ENCODE results near the gene TBC1D22A.

The TBC1D22A gene

DNA sequence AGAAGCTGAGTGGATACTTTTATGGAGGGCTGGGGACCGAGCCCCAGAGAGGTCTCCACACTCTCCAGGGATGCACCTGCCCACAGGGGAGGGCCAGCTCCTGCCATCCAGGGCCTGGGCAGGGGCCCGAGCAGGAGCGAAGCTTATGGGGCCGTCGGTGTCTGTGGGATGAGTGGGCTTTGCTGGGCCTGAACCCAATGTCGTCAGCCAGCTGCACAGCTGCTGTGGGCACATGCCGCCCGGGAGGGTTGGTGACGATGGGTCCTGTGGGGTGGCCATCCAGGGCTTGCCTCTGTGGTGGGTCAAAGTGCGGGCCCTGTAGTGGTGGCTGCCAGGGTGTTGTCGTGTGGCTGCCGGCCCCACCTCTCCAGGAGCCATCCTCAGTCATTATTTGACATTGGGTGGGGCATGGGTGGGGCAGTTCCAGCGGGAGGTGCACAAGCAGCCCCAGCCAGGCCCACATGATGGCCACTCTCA is 447.1 kb downstream of the TBC1D22A start:
- Histone ChIP-seq H3K27ac (ENCODE audit: low read depth, low read length) (no peak overlapping the region), H3K9me3 (ENCODE audit: control insufficient read depth in 1 of 2, low read length in 2 of 2) (no peaks in the 10 kb centered on the region), H3K36me3 (ENCODE audit: control insufficient read depth in 1 of 2, insufficient read depth in 2 of 2, low read length in 2 of 2) (no peaks in the 10 kb centered on the region), H3K27me3 (ENCODE audit: control insufficient read depth in 1 of 2, insufficient read depth in 2 of 2, low read length in 2 of 2) (peaks cover 0 to 5% of the 10 kb centered on the region in 2 donors), H3K9ac (ENCODE audit: low read depth in 1 of 2, low read length in 2 of 2) (no peak overlapping the region), H3K4me1 (ENCODE audit: control insufficient read depth in 1 of 2, insufficient read depth in 2 of 2, low read length in 2 of 2) (peaks cover 0 to 8% of the 10 kb centered on the region in 2 donors), H3K4me3 (ENCODE audit: low read depth in 1 of 2, low read length in 2 of 2) (no peak overlapping the region)

DNA sequence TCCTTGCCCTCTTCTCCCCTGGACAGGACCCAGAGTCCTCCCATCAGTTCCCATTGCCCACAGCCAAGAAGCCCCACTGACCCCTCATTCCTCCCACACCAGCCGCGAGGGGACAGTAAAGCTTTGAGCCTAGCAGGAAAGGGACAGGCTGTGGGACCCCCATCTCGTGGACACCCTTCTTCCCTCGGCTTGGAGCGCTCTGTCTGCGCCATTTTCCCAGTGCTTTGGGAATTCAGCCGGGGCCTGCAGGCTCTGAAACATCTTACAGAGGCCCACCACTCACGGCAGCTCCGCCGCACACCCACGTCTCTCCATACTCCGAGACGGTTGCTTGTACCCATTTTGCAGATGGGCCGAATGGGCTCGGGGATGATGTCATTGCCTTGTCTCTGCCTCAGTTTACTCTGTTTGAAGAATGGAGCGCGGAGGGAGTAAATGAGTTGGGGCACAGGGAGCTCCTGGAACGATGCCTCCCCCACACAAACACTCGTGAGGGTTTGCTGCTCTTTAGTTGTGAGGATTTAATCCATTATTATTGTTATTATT is 447.7 kb downstream of the TBC1D22A start:
- H3K27ac ChIP-seq (ENCODE audit: low read depth, low read length) = no peak overlapping the region

GRCh38 chr22:47210686-47211085 is 448.2 kb downstream of the TBC1D22A start:
- Histone ChIP-seq H3K27ac (ENCODE audit: low read depth, low read length) (no peak overlapping the region), H3K9me3 (ENCODE audit: control insufficient read depth in 1 of 2, low read length in 2 of 2) (no peaks in the 10 kb centered on the region), H3K36me3 (ENCODE audit: control insufficient read depth in 1 of 2, insufficient read depth in 2 of 2, low read length in 2 of 2) (no peaks in the 10 kb centered on the region), H3K9ac (ENCODE audit: low read depth in 1 of 2, low read length in 2 of 2) (no peak overlapping the region), H3K4me1 (ENCODE audit: control insufficient read depth in 1 of 2, insufficient read depth in 2 of 2, low read length in 2 of 2) (peaks cover 0 to 8% of the 10 kb centered on the region in 2 donors), H3K27me3 (ENCODE audit: control insufficient read depth in 1 of 2, insufficient read depth in 2 of 2, low read length in 2 of 2) (peaks cover 0 to 5% of the 10 kb centered on the region in 2 donors), H3K4me3 (ENCODE audit: low read depth in 1 of 2, low read length in 2 of 2) (no peak overlapping the region)

More for the DNA sequence above, 447.7 kb downstream of the TBC1D22A start:
- Histone ChIP-seq H3K9ac (ENCODE audit: low read depth in 1 of 2, low read length in 2 of 2) (no peak overlapping the region), H3K36me3 (ENCODE audit: control insufficient read depth in 1 of 2, insufficient read depth in 2 of 2, low read length in 2 of 2) (no peaks in the 10 kb centered on the region), H3K4me3 (ENCODE audit: low read depth in 1 of 2, low read length in 2 of 2) (no peak overlapping the region), H3K4me1 (ENCODE audit: control insufficient read depth in 1 of 2, insufficient read depth in 2 of 2, low read length in 2 of 2) (peaks cover 0 to 8% of the 10 kb centered on the region in 2 donors), H3K9me3 (ENCODE audit: control insufficient read depth in 1 of 2, low read length in 2 of 2) (no peaks in the 10 kb centered on the region), H3K27me3 (ENCODE audit: control insufficient read depth in 1 of 2, insufficient read depth in 2 of 2, low read length in 2 of 2) (peaks cover 0 to 5% of the 10 kb centered on the region in 2 donors)

GRCh38 chr22:47213571-47214230 is 451.3 kb downstream of the TBC1D22A start:
- Histone ChIP-seq H3K36me3 (ENCODE audit: control insufficient read depth in 1 of 2, insufficient read depth in 2 of 2, low read length in 2 of 2) (no peaks in the 10 kb centered on the region), H3K27me3 (ENCODE audit: control insufficient read depth in 1 of 2, insufficient read depth in 2 of 2, low read length in 2 of 2) (no peaks in the 10 kb centered on the region), H3K9ac (ENCODE audit: low read depth in 1 of 2, low read length in 2 of 2) (no peak overlapping the region), H3K27ac (ENCODE audit: low read depth, low read length) (no peak overlapping the region), H3K4me3 (ENCODE audit: low read depth in 1 of 2, low read length in 2 of 2) (no peak overlapping the region), H3K4me1 (ENCODE audit: control insufficient read depth in 1 of 2, insufficient read depth in 2 of 2, low read length in 2 of 2) (peaks cover 0 to 8% of the 10 kb centered on the region in 2 donors), H3K9me3 (ENCODE audit: control insufficient read depth in 1 of 2, low read length in 2 of 2) (no peaks in the 10 kb centered on the region)

DNA sequence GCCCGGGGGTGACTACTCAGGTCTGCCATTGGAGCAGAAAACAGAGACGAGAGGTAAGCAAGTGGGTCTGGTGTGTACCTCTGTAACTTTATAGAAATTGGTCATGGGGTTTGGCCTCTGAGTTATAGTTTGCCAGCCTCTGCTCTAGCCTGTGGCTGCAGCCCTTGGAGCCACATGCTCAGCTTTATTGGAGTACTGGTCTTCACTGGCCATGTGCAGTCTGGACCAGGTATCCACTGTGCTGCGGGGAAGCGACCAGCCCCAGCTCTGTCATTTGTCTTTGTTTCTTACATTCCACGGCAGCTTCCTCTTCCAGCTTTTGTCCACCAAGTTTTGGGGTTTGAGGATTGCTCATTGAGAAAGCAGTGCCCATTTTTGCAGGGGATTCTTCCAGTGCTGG is 453.4 kb downstream of the TBC1D22A start:
- H3K36me3 ChIP-seq (ENCODE audit: control insufficient read depth in 1 of 2, insufficient read depth in 2 of 2, low read length in 2 of 2) = no peaks in the 10 kb centered on the region
- H3K9ac ChIP-seq (ENCODE audit: low read depth in 1 of 2, low read length in 2 of 2) = no peak overlapping the region
- H3K27me3 ChIP-seq (ENCODE audit: control insufficient read depth in 1 of 2, insufficient read depth in 2 of 2, low read length in 2 of 2) = no peaks in the 10 kb centered on the region
- H3K27ac ChIP-seq (ENCODE audit: low read depth, low read length) = no peak overlapping the region
- H3K4me3 ChIP-seq (ENCODE audit: low read depth in 1 of 2, low read length in 2 of 2) = no peak overlapping the region
- peaks cover 0 to under 1% of the 10 kb centered on the region in 2 donors for H3K9me3 ChIP-seq (ENCODE audit: control insufficient read depth in 1 of 2, low read length in 2 of 2)
- H3K4me1 ChIP-seq (ENCODE audit: control insufficient read depth in 1 of 2, insufficient read depth in 2 of 2, low read length in 2 of 2) = no peaks in the 10 kb centered on the region

DNA sequence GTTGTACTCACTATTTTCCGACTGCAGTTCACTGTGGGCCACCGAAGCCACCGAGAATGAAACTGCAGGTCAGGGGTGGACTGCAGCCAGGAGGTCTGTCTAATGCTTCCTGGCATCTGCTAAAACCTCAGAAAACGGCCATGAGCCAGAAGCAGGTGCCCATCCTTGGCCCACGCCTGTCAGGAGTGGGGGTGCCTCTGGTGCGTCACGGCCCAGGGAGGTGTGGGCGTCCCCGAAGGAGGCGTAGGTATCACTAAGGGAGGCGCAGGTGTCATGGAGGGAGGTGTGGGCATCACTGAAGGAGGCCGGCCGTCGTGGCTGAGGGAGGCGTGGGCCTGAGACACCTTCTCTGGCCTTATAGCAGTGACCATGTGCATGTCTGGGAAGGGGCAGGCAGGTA is 456.2 kb downstream of the TBC1D22A start:
- Histone ChIP-seq H3K4me1 (ENCODE audit: control insufficient read depth in 1 of 2, insufficient read depth in 2 of 2, low read length in 2 of 2) (no peaks in the 10 kb centered on the region), H3K4me3 (ENCODE audit: low read depth in 1 of 2, low read length in 2 of 2) (no peak overlapping the region), H3K9me3 (ENCODE audit: control insufficient read depth in 1 of 2, low read length in 2 of 2) (peaks cover 0 to 4% of the 10 kb centered on the region in 2 donors), H3K9ac (ENCODE audit: low read depth in 1 of 2, low read length in 2 of 2) (no peak overlapping the region), H3K36me3 (ENCODE audit: control insufficient read depth in 1 of 2, insufficient read depth in 2 of 2, low read length in 2 of 2) (no peaks in the 10 kb centered on the region), H3K27ac (ENCODE audit: low read depth, low read length) (no peak overlapping the region), H3K27me3 (ENCODE audit: control insufficient read depth in 1 of 2, insufficient read depth in 2 of 2, low read length in 2 of 2) (no peaks in the 10 kb centered on the region)

- Histone ChIP-seq H3K9ac (ENCODE audit: low read depth in 1 of 2, low read length in 2 of 2) (no peak overlapping the region), H3K27ac (ENCODE audit: low read depth, low read length) (no peak overlapping the region), H3K27me3 (ENCODE audit: control insufficient read depth in 1 of 2, insufficient read depth in 2 of 2, low read length in 2 of 2) (no peaks in the 10 kb centered on the region), H3K4me3 (ENCODE audit: low read depth in 1 of 2, low read length in 2 of 2) (no peak overlapping the region), H3K4me1 (ENCODE audit: control insufficient read depth in 1 of 2, insufficient read depth in 2 of 2, low read length in 2 of 2) (no peaks in the 10 kb centered on the region), H3K9me3 (ENCODE audit: control insufficient read depth in 1 of 2, low read length in 2 of 2) (peaks cover 0 to 4% of the 10 kb centered on the region in 2 donors), H3K36me3 (ENCODE audit: control insufficient read depth in 1 of 2, insufficient read depth in 2 of 2, low read length in 2 of 2) (no peaks in the 10 kb centered on the region)
Observed at GRCh38 chr22:47219789-47220188, 457.3 kb downstream of the TBC1D22A start.

DNA sequence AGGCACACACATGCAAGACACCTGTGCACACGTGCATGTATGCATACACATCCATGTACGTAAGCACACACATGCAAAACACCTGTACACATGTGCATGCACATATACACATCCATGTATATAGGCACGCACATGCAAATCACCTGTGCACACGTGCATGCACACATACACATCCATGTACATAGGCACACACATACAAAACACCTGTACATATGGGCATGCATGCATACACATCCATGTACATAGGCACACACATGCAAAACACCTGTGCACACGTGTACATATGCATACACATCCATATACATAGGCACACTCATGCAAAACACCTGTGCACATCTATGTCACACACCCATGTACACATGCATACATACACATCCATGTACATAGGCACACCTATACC is 458.3 kb downstream of the TBC1D22A start:
- H3K9me3 ChIP-seq (ENCODE audit: control insufficient read depth in 1 of 2, low read length in 2 of 2) = peaks cover 0 to 4% of the 10 kb centered on the region in 2 donors
- no peak overlapping the region for H3K27ac ChIP-seq (ENCODE audit: low read depth, low read length)
- H3K27me3 ChIP-seq (ENCODE audit: control insufficient read depth in 1 of 2, insufficient read depth in 2 of 2, low read length in 2 of 2) = no peaks in the 10 kb centered on the region
- H3K36me3 ChIP-seq (ENCODE audit: control insufficient read depth in 1 of 2, insufficient read depth in 2 of 2, low read length in 2 of 2) = no peaks in the 10 kb centered on the region
- no peaks in the 10 kb centered on the region for H3K4me1 ChIP-seq (ENCODE audit: control insufficient read depth in 1 of 2, insufficient read depth in 2 of 2, low read length in 2 of 2)
- H3K4me3 ChIP-seq (ENCODE audit: low read depth in 1 of 2, low read length in 2 of 2) = no peak overlapping the region
- H3K9ac ChIP-seq (ENCODE audit: low read depth in 1 of 2, low read length in 2 of 2) = no peak overlapping the region

DNA sequence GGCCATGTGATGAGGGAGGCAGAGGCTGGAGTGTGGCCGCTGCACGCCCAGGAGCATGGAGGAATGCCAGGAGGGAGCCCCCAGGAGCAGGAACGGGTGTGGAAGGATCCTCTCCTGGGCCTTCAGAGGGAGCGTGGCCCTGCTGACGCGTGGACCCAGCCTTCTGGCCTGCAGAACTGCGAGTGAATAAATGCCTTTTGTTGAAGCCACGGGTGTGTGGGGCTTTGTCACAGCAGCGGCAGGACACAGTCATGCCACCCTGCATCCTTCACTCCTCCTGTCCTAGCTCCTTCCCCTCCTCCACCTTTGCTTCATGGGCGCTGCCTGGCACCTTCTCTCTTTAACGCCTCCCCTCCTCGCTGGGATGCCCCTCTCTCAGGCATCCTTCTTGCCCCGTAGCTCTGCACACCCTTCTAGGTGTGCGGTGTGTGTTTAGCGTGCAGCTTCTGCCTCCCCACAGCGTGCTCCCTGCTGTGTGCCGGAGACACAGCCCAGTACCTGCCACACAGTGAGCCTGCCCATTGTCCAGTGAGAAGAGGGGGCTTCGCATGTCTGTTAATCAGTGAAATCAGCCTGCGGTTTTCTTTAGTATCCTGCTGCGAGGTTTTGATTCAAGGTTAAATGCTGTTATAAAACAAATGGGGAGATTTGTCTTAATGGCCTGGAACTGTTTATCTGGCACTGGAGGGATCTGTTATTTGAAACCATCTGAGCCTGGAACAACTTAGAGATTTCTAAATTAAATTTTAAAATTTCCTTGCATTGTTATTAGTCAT is 459.6 kb downstream of the TBC1D22A start:
- Histone ChIP-seq H3K9me3 (ENCODE audit: control insufficient read depth in 1 of 2, low read length in 2 of 2) (peaks cover 0 to 4% of the 10 kb centered on the region in 2 donors), H3K4me1 (ENCODE audit: control insufficient read depth in 1 of 2, insufficient read depth in 2 of 2, low read length in 2 of 2) (no peaks in the 10 kb centered on the region), H3K27me3 (ENCODE audit: control insufficient read depth in 1 of 2, insufficient read depth in 2 of 2, low read length in 2 of 2) (no peaks in the 10 kb centered on the region), H3K4me3 (ENCODE audit: low read depth in 1 of 2, low read length in 2 of 2) (no peak overlapping the region), H3K27ac (ENCODE audit: low read depth, low read length) (no peak overlapping the region), H3K9ac (ENCODE audit: low read depth in 1 of 2, low read length in 2 of 2) (no peak overlapping the region), H3K36me3 (ENCODE audit: control insufficient read depth in 1 of 2, insufficient read depth in 2 of 2, low read length in 2 of 2) (no peaks in the 10 kb centered on the region)

Measured in duodenal mucosa (tissue), 2 donors.